ENCODE data around the gene ANKFN1.
"Not testable (repeated sequence)": the region's sequence is repeated elsewhere in the genome, so short reads cannot be mapped to it uniquely, and the experiment has no call there.

Gene ANKFN1

DNA sequence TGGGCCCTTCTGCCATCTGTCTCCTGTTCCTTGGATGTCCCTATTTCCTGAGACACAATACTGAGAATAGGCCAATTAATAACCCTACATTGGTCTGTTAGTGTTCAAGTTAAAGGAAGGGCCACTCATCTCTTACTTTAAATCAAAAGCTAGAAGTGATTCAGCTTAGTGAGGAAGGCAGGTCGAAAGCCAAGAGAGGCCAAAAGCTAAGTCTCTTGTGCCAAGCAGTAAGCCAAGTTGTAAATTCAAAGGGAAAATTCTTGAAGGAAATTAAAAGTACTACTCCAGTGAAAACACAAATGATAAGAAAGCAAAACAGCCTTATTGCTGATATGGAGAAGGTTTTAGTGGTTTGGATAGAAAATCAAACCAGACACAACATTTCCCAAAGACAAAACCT is 28.8 kb downstream of the ANKFN1 start:
- no peak for DNase-seq

DNA sequence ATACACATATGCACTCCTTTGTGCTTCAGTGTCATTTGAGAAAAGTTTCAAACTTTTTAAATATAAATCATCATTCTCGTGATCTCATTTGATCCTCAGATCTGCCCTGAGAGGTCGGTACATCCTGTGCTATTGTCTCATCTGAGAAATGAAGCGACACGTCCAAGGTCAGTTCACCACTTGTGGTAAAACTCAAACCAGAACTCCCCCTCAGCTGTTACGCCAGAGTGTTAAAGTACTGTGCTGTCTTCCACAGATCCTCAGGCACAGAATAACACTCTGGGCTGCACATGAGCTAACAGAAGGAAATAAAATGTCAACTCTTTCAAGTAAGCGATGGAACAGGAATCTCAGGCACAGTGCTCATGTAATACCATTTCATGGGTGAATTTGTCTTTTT is 31.4 kb downstream of the ANKFN1 start:
- no peak for DNase-seq

DNA sequence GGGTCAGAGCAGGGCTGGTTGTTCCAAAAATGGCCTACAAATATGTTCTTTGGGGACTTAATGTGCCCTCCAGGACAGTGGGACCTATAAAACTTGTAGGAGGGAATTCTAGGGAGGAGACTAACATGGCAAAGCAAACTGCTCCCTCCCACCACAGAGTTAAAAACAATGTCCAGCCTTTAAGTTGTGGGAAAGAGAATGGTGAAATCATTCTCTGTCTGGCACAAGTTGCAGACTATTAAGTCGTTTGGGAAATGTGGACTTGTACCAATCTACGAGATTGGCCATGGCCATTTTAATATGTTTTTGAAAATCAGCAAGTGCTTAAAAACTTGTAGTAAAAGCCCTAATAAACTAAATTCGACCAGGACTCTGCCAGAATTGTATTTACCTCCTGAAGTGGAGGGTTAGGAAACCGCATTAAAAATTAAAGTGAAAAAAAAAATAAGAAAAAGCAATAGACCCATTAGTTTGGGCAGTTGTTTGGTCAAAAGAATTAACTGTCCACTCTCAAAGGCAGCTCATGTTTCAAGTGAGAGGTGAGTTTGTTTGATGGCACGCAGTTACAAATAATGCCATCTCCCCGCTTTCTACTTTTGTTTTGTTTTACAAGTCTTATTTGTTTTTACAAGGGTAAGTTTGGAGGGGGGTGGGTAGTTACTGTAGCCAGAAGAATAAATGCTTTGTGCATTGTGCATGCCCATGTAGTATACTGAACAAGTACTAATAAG is 32.4 kb downstream of the ANKFN1 start:
- no peak for DNase-seq

DNA sequence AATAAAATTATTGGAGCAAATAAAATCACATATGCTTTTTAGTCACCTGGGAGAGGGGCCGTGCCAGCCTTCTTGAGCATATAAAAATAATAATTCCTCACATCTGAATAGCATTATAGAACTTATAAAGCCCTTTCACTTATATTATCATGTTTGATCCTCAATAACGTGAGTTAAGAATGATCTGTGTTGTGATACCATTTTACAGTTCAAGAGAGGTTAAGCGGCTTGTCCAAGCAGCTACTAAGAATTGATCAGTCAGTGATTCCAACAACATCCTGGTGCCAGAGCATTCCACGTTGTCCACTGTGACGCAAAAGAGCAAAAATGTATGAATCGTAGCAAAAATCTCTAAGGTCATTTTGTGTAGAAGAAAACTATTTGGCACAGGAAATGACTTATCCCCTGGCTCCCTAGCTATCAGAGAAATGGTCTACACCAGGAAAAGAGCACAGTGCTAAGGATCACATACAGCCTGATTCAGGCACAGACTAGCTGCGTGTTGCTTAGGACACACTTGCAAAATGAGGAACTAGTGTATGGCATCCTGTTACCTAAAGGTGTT is 33.0 kb downstream of the ANKFN1 start:
- no peak for DNase-seq

DNA sequence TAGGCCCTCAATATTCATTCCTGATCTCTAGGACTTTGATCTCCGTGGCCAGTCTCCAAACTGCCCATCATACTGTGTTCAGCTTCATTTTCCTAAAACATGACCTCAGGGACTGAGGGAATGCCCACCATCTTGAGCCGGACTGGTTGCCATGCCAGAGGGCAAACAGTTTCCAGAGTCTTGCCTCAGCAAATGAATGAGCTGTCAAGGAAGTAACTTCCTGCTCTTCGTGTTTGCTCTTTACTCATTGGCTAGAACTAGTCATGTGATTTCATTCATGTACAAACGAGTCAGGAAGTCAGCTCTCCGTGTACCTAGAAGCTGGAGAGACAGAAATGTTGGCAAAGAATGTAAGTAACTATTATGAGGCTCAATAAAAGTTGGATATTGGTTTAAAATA is 50.2 kb downstream of the ANKFN1 start:
- DNase-seq, result no peak

DNA sequence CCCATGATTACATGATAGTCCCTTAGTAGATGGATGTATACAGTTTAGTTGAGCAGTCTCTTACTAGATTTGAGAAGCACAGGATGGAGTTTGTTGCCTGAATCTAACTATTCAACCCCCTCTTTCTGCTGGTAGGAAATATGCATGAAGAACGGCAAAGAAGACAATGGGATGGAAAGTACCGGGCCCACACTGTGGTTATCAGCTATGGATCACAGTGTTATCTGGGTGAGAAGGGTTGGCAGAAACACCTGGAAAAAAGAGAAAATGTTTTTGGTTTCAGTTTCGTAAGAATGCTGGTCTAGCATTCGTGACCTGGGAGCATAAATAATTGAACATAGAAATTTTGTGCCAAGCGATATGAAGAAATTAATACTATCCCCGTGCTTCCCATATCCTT is 53.1 kb downstream of the ANKFN1 start:
- no peak for DNase-seq

DNA sequence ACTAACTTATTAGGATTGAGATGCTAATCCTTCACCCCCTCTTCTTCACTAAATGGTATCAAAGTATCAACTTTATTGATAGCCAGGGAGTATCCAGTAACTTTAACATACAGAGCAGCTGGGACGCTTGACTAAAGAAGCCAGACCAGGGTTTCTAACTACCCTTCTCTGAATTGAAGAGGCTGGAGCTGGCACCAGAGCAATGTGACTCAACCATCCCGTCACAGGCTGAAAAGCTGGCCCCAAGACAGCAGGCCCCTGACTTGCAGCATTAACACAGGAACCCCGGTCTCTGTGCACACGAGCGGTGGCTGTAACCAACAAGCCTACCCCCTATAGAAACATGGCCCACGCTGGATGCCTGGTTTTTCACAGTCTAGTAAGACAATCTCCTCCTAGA is 59.8 kb downstream of the ANKFN1 start:
- DNase-seq, result no peak

DNA sequence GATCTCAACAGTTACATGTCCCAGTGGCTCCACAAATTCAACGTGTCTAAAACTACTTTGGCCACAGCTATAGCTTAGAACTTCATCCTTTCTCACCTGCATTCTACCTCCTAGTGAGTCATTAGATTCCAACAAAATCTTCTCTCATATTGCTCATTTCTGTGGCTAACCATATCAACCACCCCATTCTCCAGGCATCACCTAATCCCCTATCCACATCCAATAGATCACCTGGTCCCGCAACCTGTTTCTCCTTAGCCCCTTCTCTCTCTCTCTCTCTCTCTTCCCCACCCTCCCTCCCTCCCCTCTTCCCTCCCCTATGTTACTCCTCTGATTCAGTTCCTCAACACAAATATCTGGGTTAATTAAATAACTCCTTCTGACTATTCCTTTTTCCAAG is 64.6 kb downstream of the ANKFN1 start:
- DNase-seq, result no peak

DNA sequence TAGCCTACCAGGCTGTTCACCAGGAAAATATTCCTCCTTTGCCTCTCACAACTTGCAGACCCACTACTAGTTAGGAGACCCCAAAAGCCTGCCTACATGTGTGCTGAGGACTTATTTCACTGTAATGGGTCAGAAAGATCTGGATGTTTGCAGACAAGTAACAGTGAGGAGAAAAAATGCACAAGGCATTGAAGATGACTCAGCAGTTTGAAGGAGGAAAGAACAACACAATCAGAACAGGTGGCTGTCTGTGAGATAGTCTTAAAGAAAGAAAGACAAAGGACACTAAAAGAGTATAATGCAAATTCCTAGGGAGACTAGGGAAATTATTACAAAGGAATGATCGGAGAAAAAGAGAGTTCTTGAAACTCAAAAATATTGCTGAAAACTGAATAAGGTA is 69.0 kb downstream of the ANKFN1 start:
- no peak for DNase-seq

DNA sequence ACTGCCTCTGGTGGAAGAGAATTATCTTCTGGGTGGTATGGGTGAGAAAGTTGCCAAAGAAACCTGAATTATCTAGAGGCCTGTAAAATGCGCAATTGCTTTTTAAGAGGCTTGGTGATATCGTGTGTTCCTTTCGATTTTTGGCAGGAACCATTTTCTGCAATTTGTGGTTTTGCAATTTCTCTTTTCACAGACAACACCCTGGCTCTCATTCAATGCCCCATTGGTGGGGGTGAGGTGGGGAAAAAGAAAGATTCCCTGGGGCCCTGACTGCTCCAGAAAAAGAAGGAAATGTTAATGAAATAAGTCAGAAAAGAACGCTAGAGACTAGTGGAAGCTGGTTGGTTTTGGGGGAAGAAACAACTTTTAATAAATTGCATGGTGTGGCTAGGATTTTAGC is 77.4 kb downstream of the ANKFN1 start:
- no peak for DNase-seq

DNA sequence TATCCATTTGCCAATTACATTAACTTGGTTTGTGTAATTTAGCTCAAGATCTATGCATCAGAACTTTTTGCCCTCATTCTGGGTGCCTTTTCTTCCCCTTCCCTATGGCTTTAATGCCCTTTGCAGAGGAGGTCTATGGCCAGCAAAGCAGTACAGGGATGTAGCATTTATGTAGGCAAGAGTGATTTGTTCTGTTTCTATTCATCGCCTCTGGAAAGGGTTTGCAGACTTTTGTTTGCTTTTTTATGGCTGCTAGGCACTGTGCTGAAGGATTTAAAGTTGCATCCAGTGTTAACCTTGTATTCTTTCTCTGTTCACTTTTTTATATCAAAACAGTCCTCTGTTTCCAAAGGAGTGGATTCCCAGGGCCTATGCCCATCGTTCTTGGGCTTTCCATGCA is 78.0 kb downstream of the ANKFN1 start:
- DNase-seq, result no peak

DNA sequence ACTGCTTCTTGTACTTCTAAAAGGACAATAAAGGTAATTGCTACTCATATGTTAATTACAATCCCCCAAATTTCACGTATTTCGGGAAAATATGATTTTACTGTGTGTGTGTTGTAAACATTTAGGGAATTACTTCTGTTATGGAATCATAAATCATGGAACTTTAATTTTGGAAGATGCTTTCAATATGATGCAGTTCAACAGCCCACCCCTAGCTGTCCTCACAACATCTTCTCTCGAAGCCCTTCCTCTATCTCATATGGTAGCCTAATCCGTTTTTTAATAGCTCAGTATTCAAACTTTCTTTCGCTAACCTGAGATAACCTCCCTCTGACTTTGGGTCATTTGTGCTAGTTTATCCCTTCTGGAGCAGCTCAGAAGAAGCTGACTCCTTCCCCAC is 78.4 kb downstream of the ANKFN1 start:
- no peak for DNase-seq

DNA sequence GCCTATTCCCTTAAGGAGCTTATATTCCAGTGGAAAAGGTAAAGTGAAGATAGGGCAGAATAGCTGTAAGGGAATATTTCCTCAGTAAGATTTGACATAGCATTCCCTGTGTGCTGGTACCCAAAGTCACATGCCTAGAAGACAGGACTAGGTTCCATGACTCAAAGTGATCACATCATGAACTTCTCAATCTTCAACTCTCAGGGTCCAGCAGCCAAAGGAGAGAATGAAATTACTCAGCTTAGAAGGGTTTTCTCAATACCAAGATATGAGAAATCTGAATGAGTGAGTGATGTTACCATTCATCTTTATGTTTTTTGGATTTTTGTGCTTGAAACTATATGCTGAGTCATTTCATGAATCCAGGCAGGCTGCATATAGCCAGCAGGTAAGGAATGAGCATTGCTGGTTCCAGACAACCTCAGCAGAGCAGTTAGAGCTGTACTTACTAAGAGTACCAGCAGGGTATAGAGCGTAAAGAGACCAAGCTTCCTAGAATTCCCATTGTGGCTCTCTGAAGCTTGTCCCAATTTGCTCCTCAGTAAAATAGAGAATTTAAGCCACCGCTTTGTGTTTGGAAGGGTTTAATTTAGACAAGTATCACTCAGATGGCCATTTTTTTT is 91.1 kb downstream of the ANKFN1 start:
- no peak for DNase-seq

DNA sequence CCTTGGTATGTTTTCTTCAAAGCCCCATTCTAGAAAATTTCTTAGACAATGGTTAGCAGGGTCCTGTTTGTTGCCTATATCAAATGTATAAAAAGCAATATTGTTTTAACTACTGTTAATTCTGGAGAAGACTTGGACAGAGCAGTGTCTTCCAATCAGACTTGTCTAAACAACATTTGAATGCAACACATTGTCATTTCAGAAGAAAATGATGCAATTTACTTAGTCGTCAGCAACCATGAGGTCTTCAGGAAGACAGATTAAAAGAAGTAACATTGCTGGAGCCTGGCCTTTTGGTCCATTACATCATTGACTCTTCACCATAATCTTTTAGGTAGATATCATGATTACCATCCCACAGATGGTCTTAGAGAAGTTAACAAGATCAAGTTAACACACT is 94.5 kb downstream of the ANKFN1 start:
- DNase-seq, result no peak

DNA sequence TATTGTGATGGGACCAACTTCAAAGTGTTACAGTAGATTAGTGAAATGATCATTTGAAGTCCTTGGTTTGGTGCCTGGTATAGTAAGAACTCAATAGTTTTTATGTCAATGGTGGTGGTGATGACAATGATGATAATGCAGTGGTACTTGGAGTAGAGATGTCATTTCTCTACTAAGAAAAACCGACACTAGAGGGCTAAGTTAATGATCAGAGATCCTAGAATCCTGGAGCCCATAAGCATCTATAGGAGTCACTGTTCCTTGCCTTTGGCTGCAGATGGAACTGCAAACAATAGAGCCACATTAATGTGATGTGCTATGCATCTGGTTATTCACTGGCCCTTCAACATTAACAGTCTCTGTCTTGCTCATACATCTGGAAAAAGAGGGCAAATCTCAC is 103.8 kb downstream of the ANKFN1 start:
- no peak for DNase-seq

DNA sequence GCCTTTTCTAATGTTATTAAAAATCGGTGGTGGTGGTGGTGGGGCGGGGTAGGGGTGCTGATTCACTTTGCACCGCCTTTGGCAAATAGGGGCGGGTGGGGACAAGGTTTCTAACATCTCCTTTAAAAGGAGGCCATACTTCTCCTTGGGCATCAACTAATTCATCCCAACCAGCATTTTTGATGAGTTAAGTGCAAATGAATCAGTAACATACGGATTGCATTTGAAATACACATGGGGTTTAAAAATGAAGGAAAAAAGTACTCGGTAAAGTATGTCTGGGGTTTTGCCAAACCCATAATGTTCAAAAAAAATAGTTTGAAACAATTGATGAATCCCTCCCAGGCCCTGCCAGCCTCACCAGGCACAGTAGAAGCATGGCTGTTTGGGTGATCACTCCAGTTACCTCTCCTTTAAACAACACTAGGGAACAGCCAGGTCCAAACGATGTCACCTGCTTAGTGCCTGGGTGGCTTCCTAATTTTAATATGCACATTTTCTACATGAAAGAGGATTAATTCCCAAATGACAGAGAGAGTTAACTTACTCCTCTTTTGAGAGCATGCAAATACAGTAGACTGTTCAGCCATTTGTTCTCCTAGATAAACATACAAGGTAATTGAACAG is 107.2 kb downstream of the ANKFN1 start:
- DNase-seq, result no peak

DNA sequence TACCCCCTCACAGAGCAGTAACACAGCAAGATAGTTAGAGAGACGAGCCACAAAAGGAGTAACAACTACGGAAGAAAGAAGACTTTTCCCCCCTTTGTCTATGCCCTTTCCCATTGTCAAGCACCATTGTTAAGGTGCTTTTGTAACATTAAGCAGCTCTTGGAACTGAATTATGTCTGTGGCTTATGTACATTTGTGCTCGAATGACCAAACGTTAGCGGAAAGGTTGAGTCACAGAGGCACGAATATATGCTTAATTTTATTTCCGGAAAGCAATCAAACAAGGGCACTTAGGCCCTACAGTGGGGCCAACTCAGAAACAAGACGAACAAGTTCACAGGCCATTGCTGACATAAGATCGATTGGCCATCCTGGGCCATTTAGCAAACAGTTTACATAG is 109.5 kb downstream of the ANKFN1 start:
- DNase-seq, result no peak

DNA sequence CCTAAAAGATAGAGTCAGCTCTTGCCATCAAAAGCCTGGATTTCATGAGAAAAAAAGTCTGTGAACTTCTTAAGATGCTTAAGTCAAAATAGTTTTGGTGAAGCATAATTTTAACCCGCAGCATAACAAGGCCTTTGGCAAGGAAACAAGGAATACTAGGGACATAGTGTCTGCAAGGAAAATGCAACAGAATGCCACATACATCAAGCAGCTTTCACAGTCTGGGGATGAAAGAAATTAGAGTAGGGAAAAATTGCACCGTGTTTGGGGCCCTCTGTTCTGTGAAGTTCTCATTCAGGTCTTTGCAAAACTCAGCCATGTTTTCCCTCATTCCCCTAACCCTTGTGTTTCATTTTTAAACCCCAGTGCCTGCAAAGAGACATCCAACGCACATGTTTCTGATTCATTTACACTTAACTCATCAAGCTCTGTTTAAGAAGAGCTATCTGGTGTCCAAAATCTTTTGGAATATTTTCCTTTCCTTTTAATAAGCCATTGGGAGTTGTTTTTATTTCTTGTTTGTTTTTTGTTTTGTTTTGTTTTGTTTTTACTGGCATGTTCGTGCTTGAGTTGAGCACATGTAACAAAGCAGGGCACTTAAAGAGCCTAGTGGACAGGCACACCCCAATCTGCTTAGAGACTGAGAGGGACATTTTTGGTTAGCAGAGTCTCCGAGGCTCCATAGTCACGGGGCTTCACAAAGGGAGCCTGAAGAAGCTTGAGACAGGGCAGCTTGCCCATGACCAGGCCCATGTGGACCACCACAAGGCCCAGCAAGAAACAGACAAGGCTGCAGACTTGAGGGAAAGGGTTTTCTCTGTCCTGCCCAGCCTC is 116.5 kb downstream of the ANKFN1 start:
- DNase-seq, result no peak

DNA sequence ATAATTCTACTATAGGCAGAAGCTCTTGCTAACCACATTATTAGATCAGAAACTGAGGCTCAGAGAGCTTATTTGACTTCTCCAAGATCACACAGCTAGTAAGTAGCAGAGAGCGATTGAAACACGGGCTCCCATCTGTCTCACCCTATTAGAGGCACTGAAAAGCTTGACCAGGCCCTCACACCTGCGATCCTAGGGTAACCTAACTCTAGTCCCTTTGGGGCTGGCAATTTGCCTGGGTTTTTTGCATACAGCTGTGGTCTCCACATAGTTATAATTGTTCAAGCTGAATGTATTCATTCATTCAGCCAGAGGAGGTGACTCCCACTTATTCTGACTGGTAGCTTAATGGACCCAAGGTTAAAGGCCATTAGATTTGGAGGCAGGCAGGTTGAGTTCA is 121.2 kb downstream of the ANKFN1 start:
- no peak for DNase-seq

DNA sequence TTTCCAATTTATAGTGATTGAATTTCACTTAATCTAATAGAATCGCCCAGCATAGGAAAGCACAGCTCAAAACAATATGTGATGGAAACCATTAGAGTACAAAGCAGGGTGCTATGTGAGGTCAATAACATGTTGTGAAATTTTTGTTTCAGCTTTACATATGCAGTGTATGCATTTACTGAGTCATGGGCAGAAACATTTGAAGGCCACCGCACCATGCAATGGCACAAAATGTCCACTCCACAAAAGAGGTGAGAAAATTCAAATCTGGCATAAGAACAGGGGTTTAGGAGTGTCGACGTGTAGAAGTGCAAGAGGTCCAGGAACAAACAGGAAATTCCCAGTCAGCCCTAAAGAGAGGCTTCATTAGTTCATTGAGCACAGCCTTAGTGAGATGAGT is 131.2 kb downstream of the ANKFN1 start:
- no peak for DNase-seq

DNA sequence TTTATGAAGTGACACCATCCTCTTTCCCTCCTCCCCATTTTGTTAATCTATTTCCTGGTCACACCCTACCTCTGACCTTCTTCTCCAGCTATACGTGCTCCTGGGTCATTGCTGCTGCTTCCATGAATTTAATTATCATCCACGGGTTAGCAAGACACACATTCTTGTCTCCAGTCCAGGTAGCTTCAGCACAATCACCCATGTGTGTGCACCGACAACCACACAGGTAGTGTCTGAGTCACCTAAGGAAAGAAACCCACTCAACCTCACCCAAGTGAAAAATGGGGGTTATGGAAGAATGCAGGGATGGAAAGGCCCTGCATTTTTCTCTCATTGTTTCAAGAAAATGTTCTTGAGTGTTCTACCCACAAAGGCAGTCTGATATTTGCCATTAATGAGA is 135.5 kb downstream of the ANKFN1 start:
- DNase-seq, result not testable (repeated sequence)

DNA sequence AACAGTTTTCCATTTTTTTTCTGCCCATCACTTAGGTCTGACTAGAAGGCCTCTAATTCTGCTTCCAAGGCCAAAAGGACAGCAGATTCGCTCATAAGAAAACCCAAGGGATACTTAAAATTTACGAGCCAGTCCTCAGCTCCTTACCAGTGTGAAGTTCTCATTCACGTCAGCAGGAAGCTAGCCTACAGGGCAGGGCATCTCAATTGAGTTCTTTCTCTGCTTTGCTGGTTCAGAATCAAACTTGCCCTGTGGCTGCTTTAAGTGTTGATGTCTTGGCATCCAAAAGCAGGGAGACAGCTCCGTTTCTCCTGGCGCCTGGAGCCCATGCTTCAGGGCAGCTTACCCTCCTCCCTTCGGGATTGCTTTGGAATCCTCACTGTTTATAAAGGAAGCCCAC is 136.0 kb downstream of the ANKFN1 start:
- DNase-seq, result no peak

DNA sequence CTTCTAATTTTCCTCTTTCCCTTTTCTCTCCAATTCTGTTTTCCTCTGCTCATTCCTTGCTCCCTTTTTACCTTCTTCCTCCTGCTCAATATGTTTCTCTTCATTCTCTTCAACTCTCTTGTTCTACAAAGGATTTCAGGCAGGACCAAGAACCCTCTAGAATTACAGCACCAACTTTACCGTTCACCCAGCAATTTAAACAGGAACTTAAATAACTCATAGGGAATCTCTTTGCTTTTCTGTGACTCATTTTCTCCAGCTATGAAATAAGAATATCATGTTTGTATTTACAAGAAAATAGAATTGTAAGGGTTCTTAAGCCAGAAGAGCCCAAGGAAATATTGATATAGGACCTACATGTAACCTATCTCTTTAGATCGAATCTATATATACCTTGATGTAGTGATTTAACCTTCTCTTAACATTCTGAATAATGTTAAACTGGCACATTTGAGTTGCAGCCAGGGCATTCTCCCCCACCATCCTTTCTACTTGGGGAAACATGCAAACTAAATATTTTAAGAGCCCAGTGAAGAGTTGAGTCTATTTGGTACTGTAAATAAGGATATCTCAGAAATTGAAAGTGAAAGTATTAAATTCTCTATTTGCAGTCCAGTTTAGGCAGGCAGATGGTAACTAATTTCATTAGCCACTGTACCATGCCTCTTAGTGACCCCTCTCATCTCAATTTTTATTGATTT is 137.0 kb downstream of the ANKFN1 start:
- DNase-seq, result no peak

Data from activated CD4-positive, alpha-beta T cell treated with anti-CD3 and anti-CD28 coated beads for 4 hours (primary cell).